Right lobe of liver (tissue), 4 donors: ENCODE measurements around the gene GALK1.

ENCODE experiments used
- CTCF ChIP-seq, 4 donors: fragments of 200-600 bp in 3 of 4; fragments of 450-650 bp in 1 of 4; IDR thresholded peaks; one replicate each; pipeline versions ENCODE4 v1.5.1 to v1.8.0; 2016 to 2022; ENCODE audit warnings: antibody characterized with exemption in 4 of 4, mild to moderate bottlenecking in 2 of 4
- POLR2A ChIP-seq: fragments of 450-650 bp; IDR thresholded peaks from one replicate; pipeline ENCODE4 v1.6.1; 2017; ENCODE audit warnings: antibody characterized with exemption, mild to moderate bottlenecking
- donor health status: DM: no; HTN: no; CAD: no.
- donor health status: DM: no; HTN: no; CAD: no.
- donor health status: DM: no; HTN: yes; CAD: no.

GRCh38 chr17:75784473-75785015, 19.6 kb upstream of the GALK1 start, which contains the start of gene UNK:
- TF ChIP-seq CTCF (IDR thresholded peaks at IDR 0.05) (no peak), POLR2A (peak; percentile 80)
